Activated T-cell treated with anti-CD3 and anti-CD28 coated beads, Interleukin-2, amount 50 U/mL, for 24 hours (primary cell): ENCODE results near the gene MAPKAP1.
A peak's percentile ranks its signal among the peaks of the same experiment; 100 is the strongest.

Source experiments
- DNase-seq: peaks from one replicate; pipeline ENCODE4 v3.0.0-alpha.2; 2020
- H3K27ac Mint-ChIP-seq: 2 replicates; pipeline ENCODE4 v1.8.0; 2020; ENCODE audit warnings: mild to moderate bottlenecking, mixed read lengths
- H3K27me3 Mint-ChIP-seq: 2 replicates; pipeline ENCODE4 v1.8.0; 2020; ENCODE audit warnings: mixed read lengths
- H3K36me3 Mint-ChIP-seq: 2 replicates; pipeline ENCODE4 v1.8.0; 2020; ENCODE audit warnings: low read depth, mixed read lengths
- H3K4me1 Mint-ChIP-seq: 2 replicates; pipeline ENCODE4 v1.8.0; 2020; ENCODE audit warnings: low read depth, mixed read lengths
- H3K4me3 Mint-ChIP-seq: 2 replicates; pipeline ENCODE4 v1.8.0; 2020; ENCODE audit warnings: mild to moderate bottlenecking, moderate library complexity, mixed read lengths
- H3K9me3 Mint-ChIP-seq: 2 replicates; pipeline ENCODE4 v1.8.0; 2020; ENCODE audit warnings: mixed read lengths

The MAPKAP1 gene

DNA sequence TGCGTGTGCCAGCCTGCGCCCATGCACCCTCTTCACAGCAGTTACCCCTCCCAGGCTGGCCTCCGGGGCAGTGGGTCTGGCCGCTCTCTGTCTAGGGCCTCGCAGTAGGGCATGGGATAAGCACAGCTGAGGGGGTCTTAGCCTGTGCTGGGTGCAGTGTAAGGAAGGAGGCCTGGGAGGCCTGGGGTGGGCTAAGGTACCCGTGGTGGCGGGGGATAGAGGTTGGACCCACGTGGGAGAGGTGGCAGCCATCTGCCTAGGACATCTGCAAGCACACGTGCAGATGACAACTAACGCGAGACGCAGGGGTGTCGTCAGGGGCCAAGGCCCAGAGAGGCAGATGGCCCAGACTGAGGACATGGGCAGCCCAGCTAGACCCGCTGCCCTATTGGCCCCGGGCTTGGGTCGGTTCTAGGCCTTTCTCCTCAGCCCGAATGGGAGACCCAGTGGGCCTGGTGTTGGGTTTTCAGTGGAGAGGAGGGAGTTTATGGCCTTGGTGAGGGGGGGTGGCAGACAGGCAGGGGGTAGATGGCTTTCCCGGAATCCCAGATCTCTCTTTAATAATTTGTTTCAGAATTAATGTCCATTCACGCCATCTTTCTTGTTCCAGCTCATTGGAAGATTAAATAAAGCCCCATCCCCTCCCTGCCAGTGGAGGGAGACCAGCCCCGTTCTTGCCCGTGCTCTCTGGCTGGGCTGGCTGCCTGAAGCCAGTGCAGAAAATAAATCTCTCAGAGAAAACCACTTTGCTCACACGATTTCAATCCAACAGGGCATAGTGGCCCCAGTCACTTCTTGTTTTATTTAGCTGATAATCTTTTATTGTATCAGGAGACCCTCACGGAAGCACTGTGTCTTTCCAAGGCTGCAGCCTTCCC, 291.2 kb downstream of the MAPKAP1 start:
- no peaks in the 10 kb centered on the region for H3K36me3 Mint-ChIP-seq
- peaks cover 4% of the 10 kb centered on the region for H3K27me3 Mint-ChIP-seq
- DNase-seq: no peak
- H3K4me3 Mint-ChIP-seq: no peak overlapping the region
- no peaks in the 10 kb centered on the region for H3K9me3 Mint-ChIP-seq
- no peak overlapping the region for H3K27ac Mint-ChIP-seq
- H3K4me1 Mint-ChIP-seq: no peaks in the 10 kb centered on the region

DNA sequence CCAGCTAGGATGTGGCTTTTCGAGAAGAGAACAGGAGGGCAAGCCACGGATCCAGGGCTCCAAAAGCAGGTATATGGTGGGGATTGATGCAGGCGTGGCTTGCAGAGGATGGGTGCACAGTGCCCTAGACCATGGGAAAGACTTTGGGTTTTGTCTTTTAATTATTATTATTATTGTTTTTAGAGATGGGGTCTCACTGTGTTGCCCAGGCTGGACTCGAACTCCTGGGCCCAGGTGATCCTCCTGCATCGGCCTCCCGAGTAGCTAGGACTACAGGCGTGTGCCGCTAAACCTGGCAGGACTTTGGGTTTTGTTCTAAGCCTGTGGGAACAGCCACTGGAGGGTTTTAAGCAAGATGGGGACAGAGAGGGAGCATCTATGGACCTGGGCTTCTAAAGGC, 293.4 kb downstream of the MAPKAP1 start:
- no peaks in the 10 kb centered on the region for H3K9me3 Mint-ChIP-seq
- no peak overlapping the region for H3K27ac Mint-ChIP-seq
- H3K27me3 Mint-ChIP-seq: peaks cover 22% of the 10 kb centered on the region
- H3K4me1 Mint-ChIP-seq: peaks cover 4% of the 10 kb centered on the region
- H3K36me3 Mint-ChIP-seq: no peaks in the 10 kb centered on the region
- no peak for DNase-seq
- H3K4me3 Mint-ChIP-seq: no peak overlapping the region

DNA sequence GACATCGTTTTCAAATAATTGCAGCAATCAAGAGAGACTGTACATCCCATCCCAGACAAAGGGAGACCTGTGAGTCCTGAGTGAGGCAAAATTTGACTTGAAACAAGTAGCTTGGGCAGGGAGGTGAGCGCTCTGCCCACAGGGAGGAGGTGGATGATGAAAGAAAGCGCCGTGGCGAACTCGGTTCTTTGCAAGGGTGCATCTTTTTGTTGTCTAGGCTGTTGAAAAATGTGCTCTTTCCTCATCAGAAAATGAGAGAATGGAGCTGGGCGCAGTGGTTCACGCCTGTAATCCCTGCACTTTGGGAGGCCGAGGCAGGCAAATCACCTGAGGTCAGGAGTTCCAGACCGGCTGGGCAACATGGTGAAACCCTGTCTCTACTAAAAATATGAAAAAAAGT, 294.8 kb downstream of the MAPKAP1 start:
- no peak for DNase-seq
- Mint-ChIP-seq H3K4me3 (no peak overlapping the region), H3K9me3 (no peaks in the 10 kb centered on the region), H3K36me3 (no peaks in the 10 kb centered on the region), H3K4me1 (peaks cover 9% of the 10 kb centered on the region), H3K27ac (no peak overlapping the region), H3K27me3 (peaks cover 32% of the 10 kb centered on the region)

DNA sequence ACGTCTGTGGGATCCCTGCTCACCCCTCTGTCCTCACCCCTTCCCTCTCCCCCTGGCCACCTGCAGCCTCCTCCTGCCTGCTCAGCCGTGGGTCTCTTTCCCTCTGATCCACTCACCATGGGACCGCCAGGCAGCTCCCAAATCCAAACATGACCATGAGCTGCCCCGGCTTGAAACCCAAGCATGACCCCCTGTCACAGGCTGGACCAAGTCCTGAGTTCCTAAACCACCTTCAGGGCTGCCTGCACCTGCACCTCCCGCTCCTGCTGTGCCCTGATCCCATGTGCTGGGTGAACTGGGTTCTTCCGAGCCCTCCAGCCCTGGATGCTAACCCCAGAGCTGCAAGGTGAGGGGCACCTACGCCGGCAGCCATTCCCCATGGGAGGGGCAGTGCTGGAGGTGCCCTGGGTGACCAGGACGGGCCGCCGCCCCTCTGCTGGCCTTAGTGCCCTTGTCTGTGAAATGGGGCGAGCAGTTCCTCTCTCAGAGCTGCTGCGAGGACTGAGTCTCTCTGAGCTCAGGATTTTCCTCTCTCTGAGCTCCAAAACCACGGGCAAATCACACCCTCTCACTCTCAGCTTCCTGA, 295.7 kb downstream of the MAPKAP1 start:
- no peak overlapping the region for H3K27ac Mint-ChIP-seq

DNA sequence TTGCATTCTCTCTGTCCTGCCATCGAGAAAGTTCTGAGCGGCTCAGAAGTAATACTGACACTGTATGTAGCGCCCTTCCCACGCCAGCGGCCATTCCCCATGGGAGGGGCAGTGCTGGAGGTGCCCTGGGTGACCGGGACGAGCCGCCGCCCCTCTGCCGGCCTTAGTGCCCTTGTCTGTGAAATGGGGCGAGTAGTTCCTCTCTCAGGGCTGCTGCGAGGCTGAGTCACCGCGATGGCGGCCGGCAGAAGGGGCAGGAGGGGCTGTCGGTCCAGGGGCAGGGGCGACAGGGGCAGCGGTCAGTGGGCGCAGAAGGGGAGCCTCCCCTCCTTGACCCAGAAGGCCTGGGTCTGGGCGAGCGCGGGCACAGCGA, 296.5 kb downstream of the MAPKAP1 start:
- no peaks in the 10 kb centered on the region for H3K9me3 Mint-ChIP-seq
- H3K36me3 Mint-ChIP-seq: no peaks in the 10 kb centered on the region
- peaks cover 9% of the 10 kb centered on the region for H3K4me1 Mint-ChIP-seq
- DNase-seq: no peak
- H3K27me3 Mint-ChIP-seq: peaks cover 48% of the 10 kb centered on the region
- no peak overlapping the region for H3K4me3 Mint-ChIP-seq
- no peak overlapping the region for H3K27ac Mint-ChIP-seq

More for the DNA sequence above, 295.7 kb downstream of the MAPKAP1 start:
- Mint-ChIP-seq H3K36me3 (no peaks in the 10 kb centered on the region), H3K4me3 (no peak overlapping the region), H3K4me1 (peaks cover 9% of the 10 kb centered on the region), H3K27me3 (peaks cover 41% of the 10 kb centered on the region), H3K9me3 (no peaks in the 10 kb centered on the region)
- no peak for DNase-seq

DNA sequence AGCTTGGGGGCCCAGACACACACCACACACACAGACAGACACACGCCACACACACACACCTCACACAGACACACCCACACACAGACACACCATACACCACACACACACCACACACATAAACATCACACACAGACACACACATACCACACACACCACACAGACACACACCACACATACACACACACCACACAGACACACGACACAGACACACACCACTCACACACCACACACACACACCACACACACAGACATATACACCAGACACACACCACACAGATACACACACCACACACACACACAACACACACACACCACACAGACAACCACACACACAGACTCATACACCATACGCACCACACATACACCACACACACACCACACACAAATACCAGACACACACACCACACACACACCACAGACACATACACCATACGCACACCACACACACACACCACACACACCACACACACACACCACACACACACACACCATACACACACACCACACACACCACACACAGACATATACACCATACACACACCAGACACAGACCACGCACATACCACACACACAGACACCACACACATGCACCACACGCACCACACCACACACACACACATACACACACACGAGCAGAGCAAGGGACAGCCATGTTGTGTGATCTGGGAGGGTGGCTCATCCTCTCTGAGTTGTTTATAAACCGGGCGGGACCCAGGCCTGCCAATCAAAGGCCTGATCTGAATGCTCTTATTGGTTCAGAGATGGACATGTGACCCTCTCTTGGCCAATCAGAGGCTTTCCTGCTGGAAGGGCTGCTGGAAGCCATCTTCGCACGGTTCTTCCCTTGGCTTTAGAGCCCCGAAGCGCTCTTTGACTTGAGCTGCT, 297.1 kb downstream of the MAPKAP1 start:
- Mint-ChIP-seq H3K27me3 (peaks cover 48% of the 10 kb centered on the region), H3K36me3 (no peaks in the 10 kb centered on the region), H3K9me3 (no peaks in the 10 kb centered on the region), H3K4me3 (no peak overlapping the region), H3K4me1 (peaks cover 9% of the 10 kb centered on the region), H3K27ac (no peak overlapping the region)
- DNase-seq: peak; percentile 40

DNA sequence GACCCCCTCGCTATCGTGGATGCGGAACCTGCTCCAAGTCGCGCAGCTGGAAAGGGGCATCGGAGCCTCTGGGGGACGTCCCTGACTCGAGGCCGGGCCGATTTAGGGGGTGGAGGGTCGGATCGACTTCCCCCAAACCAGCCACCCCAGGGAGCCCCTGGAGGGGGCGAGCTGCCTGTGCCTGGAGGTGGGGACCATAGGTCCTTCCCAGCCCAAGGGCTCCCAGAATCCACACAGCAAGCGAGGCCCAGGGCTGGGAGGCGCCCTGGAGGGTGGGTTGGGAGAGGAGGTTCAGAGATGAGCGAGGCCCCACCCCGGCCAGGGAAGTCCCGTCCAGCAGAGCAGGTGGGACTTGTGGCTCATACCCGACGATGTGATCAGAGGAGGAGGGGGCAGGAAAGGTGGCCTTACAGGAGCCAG, 297.8 kb downstream of the MAPKAP1 start:
- Mint-ChIP-seq H3K4me3 (peak overlapping the region; percentile 63), H3K36me3 (no peaks in the 10 kb centered on the region), H3K27ac (no peak overlapping the region), H3K4me1 (peaks cover 9% of the 10 kb centered on the region), H3K9me3 (no peaks in the 10 kb centered on the region), H3K27me3 (peaks cover 48% of the 10 kb centered on the region)
- DNase-seq: no peak

DNA sequence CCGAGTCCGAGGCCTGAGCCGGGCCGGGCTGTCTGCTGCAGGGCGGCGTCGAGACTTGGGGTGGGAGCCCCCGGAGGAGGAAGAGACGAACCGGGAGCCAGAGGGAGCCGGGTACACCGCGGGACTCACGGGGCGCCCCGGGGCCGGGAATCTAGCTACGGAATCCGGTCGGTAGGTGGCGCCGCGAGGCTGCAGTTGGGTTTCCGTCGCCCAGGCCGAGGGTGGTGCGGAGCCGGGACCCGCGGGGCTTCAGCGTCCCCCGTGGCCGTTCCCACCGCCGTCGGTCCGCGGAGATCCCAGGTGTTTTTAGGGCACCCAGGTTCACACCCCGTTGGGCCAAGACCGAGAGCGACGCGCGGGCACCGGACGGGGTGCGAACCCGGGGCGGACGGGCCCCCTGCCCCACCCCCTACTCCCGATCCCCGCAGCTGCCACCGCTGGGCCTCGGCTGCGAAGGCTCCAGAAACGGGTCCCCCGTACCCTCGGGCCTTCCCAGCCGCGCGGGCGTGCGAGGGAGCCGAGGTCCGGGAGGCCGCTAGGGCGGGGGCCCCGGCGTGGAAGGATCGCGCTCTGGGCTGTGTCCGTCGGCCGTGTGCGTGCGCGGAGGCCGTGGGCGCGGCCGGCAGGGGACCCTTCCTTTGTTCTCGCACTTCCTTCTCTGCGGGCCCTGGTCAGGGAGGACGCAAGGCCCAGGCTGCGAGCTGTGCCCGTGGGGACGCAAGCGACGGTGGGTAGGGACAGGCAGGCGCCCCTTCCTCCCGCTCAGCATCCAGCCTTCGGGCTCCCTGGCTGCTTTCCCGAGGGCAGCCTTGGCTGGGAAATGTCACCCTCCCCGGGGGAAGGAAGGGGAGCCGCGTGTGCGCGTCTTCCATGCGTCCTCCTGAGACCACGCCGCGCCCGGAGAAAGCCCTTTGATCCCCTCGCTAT, 298.8 kb downstream of the MAPKAP1 start:
- Mint-ChIP-seq H3K4me3 (peak overlapping the region; percentile 63), H3K9me3 (no peaks in the 10 kb centered on the region), H3K27me3 (peaks cover 48% of the 10 kb centered on the region), H3K27ac (no peak overlapping the region), H3K36me3 (no peaks in the 10 kb centered on the region), H3K4me1 (peaks cover 9% of the 10 kb centered on the region)
- DNase-seq: peak; percentile 89

DNA sequence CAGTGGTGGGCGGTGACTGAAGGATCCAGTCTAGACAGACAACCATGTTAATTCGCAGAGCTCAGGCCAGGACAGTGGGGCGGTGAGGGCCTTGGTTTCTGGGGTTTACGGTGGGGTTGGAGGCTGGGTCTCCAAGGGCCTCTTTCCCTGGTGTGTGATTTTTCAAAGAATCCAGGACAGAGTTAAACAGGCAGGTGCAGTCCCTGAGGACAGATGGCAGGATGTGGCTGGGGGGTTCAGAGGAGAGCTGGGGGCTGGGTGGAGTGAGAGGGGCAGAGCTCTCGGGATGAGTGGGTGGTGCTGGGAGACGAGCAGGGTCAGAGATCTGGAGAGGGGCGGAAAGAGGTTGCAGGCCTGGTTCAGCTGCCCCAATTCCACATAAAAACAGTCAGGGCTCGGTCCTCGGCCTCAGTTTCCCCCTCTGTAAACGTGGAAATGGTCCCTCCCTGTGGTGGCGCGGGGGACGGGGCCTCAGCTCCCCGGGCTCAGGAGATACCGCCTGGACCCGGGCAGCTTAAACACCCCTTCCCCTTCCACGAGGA, 299.5 kb downstream of the MAPKAP1 start:
- no peak for DNase-seq
- Mint-ChIP-seq H3K4me1 (peaks cover 9% of the 10 kb centered on the region), H3K9me3 (no peaks in the 10 kb centered on the region), H3K36me3 (no peaks in the 10 kb centered on the region), H3K27me3 (peaks cover 48% of the 10 kb centered on the region), H3K4me3 (peak overlapping the region; percentile 57), H3K27ac (peak overlapping the region; percentile 52)

DNA sequence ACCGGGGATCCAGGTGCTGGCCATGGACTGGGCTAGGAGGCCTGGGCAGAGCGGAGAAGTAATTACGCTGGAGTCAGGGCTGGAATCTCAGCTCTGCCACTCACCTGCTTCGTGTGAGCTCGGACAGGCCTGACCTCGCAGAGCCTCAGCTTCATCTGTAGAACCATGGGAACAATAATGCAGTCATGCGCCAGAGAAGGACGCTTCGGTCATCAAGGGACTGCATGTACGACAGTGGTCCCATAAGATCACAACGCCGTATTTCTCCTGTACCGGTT, 300.3 kb downstream of the MAPKAP1 start:
- peaks cover 48% of the 10 kb centered on the region for H3K27me3 Mint-ChIP-seq
- DNase-seq: no peak
- no peaks in the 10 kb centered on the region for H3K9me3 Mint-ChIP-seq
- peaks cover 9% of the 10 kb centered on the region for H3K4me1 Mint-ChIP-seq
- no peak overlapping the region for H3K4me3 Mint-ChIP-seq
- no peaks in the 10 kb centered on the region for H3K36me3 Mint-ChIP-seq
- no peak overlapping the region for H3K27ac Mint-ChIP-seq

DNA sequence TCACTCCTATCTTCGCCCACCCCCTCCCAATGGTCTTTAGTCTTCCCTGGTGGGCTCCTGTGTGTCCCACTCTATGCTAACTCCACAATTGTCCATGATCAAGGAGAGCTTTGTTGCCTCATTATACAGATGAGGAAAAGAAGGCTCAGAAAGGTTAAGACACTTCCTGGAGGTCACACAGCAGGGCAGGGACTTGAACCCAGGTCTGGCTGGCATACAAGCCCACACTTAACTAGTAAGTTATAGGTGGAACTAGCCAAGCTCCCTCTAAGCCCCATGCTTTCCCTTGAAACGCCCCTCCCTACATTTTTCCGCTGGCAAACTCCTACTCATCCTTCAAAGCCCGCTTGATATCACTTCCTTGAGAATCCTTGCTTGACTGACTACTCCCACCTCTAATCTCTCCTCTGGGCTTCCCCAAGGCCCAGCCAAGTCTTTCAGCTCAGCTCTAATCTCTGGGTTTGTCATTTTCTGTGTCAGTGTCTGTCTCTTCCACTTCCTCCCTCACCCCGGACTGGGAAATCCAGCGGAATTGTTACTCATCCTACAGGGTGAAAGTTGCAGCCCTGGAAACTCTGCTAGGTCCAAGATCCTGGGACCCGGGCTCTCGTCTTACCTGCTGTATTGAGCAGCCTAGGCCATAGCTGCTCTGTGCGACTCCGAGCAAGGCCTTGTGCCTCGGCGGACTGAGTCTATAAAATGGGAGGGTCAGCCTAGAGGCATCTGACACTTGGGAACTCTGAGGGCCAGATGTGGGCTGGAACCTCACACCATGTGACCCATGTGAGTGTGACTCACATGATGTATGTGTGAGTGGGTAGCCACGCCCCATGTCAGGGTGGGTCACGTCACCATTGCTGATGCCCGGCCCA, 300.8 kb downstream of the MAPKAP1 start:
- DNase-seq: no peak
- no peak overlapping the region for H3K27ac Mint-ChIP-seq
- peaks cover 9% of the 10 kb centered on the region for H3K4me1 Mint-ChIP-seq
- peaks cover 45% of the 10 kb centered on the region for H3K27me3 Mint-ChIP-seq
- H3K36me3 Mint-ChIP-seq: no peaks in the 10 kb centered on the region
- H3K9me3 Mint-ChIP-seq: no peaks in the 10 kb centered on the region
- H3K4me3 Mint-ChIP-seq: no peak overlapping the region

DNA sequence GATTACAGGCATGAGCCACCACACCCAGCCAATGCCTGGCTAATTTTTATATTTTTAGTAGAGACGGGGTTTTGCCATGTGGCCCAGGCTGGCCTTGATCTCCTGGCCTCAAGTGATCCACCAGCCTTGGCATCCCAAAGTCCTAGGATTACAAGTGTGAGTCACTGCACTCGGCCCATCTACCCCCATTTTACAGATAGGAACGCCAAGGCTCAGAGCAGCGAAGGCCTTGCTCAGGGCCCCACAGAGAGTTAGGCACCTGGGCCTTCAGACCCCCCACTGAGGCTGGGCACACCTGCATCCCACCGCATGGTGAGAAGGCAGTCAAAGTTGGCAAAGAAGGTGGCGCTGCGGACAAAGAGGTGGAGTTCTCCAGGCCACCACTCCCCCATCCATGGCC, 302.3 kb downstream of the MAPKAP1 start:
- Mint-ChIP-seq H3K9me3 (no peaks in the 10 kb centered on the region), H3K27me3 (peaks cover 37% of the 10 kb centered on the region), H3K27ac (no peak overlapping the region), H3K4me1 (peaks cover 8% of the 10 kb centered on the region), H3K4me3 (no peak overlapping the region), H3K36me3 (no peaks in the 10 kb centered on the region)
- DNase-seq: no peak
